H9 (cell line): Measurements from ENCODE around the gene TSC22D1. TPM values are rescaled to one million over a fixed set of nuclear protein-coding genes. Genes with fewer than 3 reads are reported as not detected.

Experiments
- DNase-seq: peaks from one replicate; pipeline ENCODE4 v3.0.0-alpha.2; 2017
- H2AFZ ChIP-seq: one replicate; pipeline ENCODE4 v1.6.1; 2013; ENCODE audit warnings: mild to moderate bottlenecking, low read length, control low read depth, moderate library complexity
- H2AK5ac ChIP-seq: 2 replicates; pipeline ENCODE4 v1.6.1; 2013; ENCODE audit warnings: low read length, control low read depth, mixed read lengths; ENCODE audit not compliant: insufficient read length
- H2BK120ac ChIP-seq: one replicate; pipeline ENCODE4 v1.6.1; 2013; ENCODE audit warnings: low read depth, mild to moderate bottlenecking, low read length, control low read depth, inconsistent platforms; ENCODE audit not compliant: poor library complexity, severe bottlenecking
- H2BK12ac ChIP-seq: 2 replicates; pipeline ENCODE4 v1.6.1; 2013; ENCODE audit warnings: low read length, control low read depth, mixed read lengths, low read depth; ENCODE audit not compliant: insufficient read length
- H2BK15ac ChIP-seq: 2 replicates; pipeline ENCODE4 v1.6.1; 2013; ENCODE audit warnings: low read depth, low read length, control low read depth
- H2BK20ac ChIP-seq: one replicate; pipeline ENCODE4 v1.6.1; 2013; ENCODE audit warnings: low read depth, mild to moderate bottlenecking, low read length, control low read depth, inconsistent platforms; ENCODE audit not compliant: poor library complexity, severe bottlenecking
- H2BK5ac ChIP-seq: 2 replicates; pipeline ENCODE4 v1.6.1; 2013; ENCODE audit warnings: low read length, control low read depth, mixed read lengths; ENCODE audit not compliant: insufficient read length
- H3K14ac ChIP-seq: 2 replicates; pipeline ENCODE4 v1.6.1; 2013; ENCODE audit warnings: low read length, control low read depth; ENCODE audit not compliant: insufficient read depth
- H3K18ac ChIP-seq: 2 replicates; pipeline ENCODE4 v1.6.1; 2013; ENCODE audit warnings: low read depth, mild to moderate bottlenecking, mixed read lengths, low read length, control low read depth; ENCODE audit not compliant: insufficient read length
- H3K23ac ChIP-seq: 2 replicates; pipeline ENCODE4 v1.6.1; 2013; ENCODE audit warnings: low read length, control low read depth, mixed read lengths, low read depth; ENCODE audit not compliant: insufficient read length
- H3K23me2 ChIP-seq: 2 replicates; pipeline ENCODE4 v1.6.1; 2013; ENCODE audit warnings: low read depth, mild to moderate bottlenecking, mixed read lengths, low read length, control low read depth; ENCODE audit not compliant: insufficient read length, poor library complexity, severe bottlenecking
- H3K27ac ChIP-seq: 2 replicates; pipeline ENCODE4 v1.5.1; 2013; ENCODE audit warnings: low read length, control low read depth, mixed read lengths, low read depth; ENCODE audit not compliant: insufficient read length
- H3K27me3 ChIP-seq: 2 replicates; pipeline ENCODE4 v1.6.1; 2013; ENCODE audit warnings: low read length, control low read depth, inconsistent platforms; ENCODE audit not compliant: insufficient read depth
- H3K4ac ChIP-seq: 2 replicates; pipeline ENCODE4 v1.6.1; 2013; ENCODE audit warnings: low read depth, mild to moderate bottlenecking, control low read depth, inconsistent platforms, low read length, moderate library complexity
- H3K4me1 ChIP-seq: 2 replicates; pipeline ENCODE4 v1.6.1; 2013; ENCODE audit warnings: low read length, control low read depth, inconsistent platforms; ENCODE audit not compliant: insufficient read depth
- H3K4me2 ChIP-seq: 2 replicates; pipeline ENCODE4 v1.6.1; 2013; ENCODE audit warnings: low read length, control low read depth, mixed read lengths; ENCODE audit not compliant: insufficient read length, insufficient read depth
- H3K56ac ChIP-seq: 2 replicates; pipeline ENCODE4 v1.6.1; 2013; ENCODE audit warnings: low read depth, mild to moderate bottlenecking, mixed read lengths, low read length, control low read depth; ENCODE audit not compliant: insufficient read length
- H3K79me1 ChIP-seq: 2 replicates; pipeline ENCODE4 v1.6.1; 2013; ENCODE audit warnings: low read depth, mild to moderate bottlenecking, moderate library complexity, low read length, control low read depth, inconsistent platforms; ENCODE audit not compliant: insufficient read depth, poor library complexity, severe bottlenecking
- H3K79me2 ChIP-seq: 2 replicates; pipeline ENCODE4 v1.6.1; 2013; ENCODE audit warnings: low read length, control low read depth, inconsistent platforms; ENCODE audit not compliant: insufficient read depth
- H3K9ac ChIP-seq: 2 replicates; pipeline ENCODE4 v1.6.1; 2013; ENCODE audit warnings: low read length, control low read depth, mixed read lengths; ENCODE audit not compliant: insufficient read length; ENCODE audit errors: extremely low read depth
- H3K9me3 ChIP-seq: one replicate; pipeline ENCODE4 v1.6.1; 2013; ENCODE audit warnings: low read depth, low read length, inconsistent platforms; ENCODE audit not compliant: control insufficient read depth
- H3T11ph ChIP-seq: one replicate; pipeline ENCODE4 v1.6.1; 2013; ENCODE audit warnings: mild to moderate bottlenecking, low read length, control low read depth, inconsistent platforms
- H4K20me1 ChIP-seq: one replicate; pipeline ENCODE4 v1.6.1; 2013; ENCODE audit not compliant: control insufficient read depth, insufficient read length, insufficient read depth
- H4K5ac ChIP-seq: 2 replicates; pipeline ENCODE4 v1.6.1; 2013; ENCODE audit warnings: low read depth, mild to moderate bottlenecking, mixed read lengths, low read length, control low read depth; ENCODE audit not compliant: insufficient read length
- H4K8ac ChIP-seq: replicated peaks from 2 replicates; pipeline ENCODE4 v1.6.1; 2013; ENCODE audit warnings: low read length, control low read depth, mixed read lengths, low read depth; ENCODE audit not compliant: insufficient read length
- H4K91ac ChIP-seq: 2 replicates; pipeline ENCODE4 v1.6.1; 2013; ENCODE audit warnings: low read depth, mild to moderate bottlenecking, moderate library complexity, mixed read lengths, low read length, control low read depth; ENCODE audit not compliant: insufficient read length
- H3K27ac Mint-ChIP-seq, 3 experiments: 2 replicates in 2 of 3; 3 replicates in 1 of 3; pipeline ENCODE4 v1.8.0; 2020 to 2021; ENCODE audit warnings: mixed read lengths in 3 of 3, mild to moderate bottlenecking in 1 of 3, moderate library complexity in 1 of 3
- H3K27me3 Mint-ChIP-seq: 2 replicates; pipeline ENCODE4 v1.8.0; 2021; ENCODE audit warnings: low read depth, mild to moderate bottlenecking, moderate library complexity, mixed read lengths
- H3K36me3 Mint-ChIP-seq, 3 experiments: 2 replicates in 2 of 3; 3 replicates in 1 of 3; pipeline ENCODE4 v1.8.0; 2020 to 2021; ENCODE audit warnings: low read depth in 3 of 3, mixed read lengths in 3 of 3; ENCODE audit not compliant: insufficient read depth in 1 of 3
- H3K4me1 Mint-ChIP-seq, 2 experiments: 2 replicates each; pipeline ENCODE4 v1.8.0; 2020; ENCODE audit warnings: mixed read lengths in 2 of 2
- H3K4me3 Mint-ChIP-seq, 2 experiments: 2 replicates in 1 of 2; 3 replicates in 1 of 2; pipeline ENCODE4 v1.8.0; 2020 to 2021; ENCODE audit warnings: mild to moderate bottlenecking in 2 of 2, mixed read lengths in 2 of 2, moderate library complexity in 1 of 2
- H3K9me3 Mint-ChIP-seq, 2 experiments: 2 replicates in 1 of 2; 3 replicates in 1 of 2; pipeline ENCODE4 v1.8.0; 2020; ENCODE audit warnings: mild to moderate bottlenecking in 2 of 2, mixed read lengths in 2 of 2, moderate library complexity in 1 of 2
- CTCF ChIP-seq: fragments of 200-600 bp; sonication (generic); conservative IDR thresholded peaks from 3 replicates; pipeline ENCODE4 v1.8.0; 2021; ENCODE audit warnings: antibody characterized with exemption, mild to moderate bottlenecking
- WGBS: extraction: QIAGEN DNeasy Blood & Tissue Kit; methylation state at CpG from one replicate; pipeline ENCODE4 v1.1.7; 2013; ENCODE audit warnings: missing lambda C conversion rate, low lambda C conversion rate, mixed read lengths; ENCODE audit not compliant: insufficient read length; ENCODE audit errors: extremely low coverage; 5-methylcytosine and 5-hydroxymethylcytosine counted together
- total RNA-seq: library from RNA; stranded (reverse); gene quantifications from 2 replicates; pipeline ENCODE4 v1.2.1, GENCODE V29; 2021

TSC22D1 gene
- total RNA-seq, 1 experiment from 2014 or later = 76.7 TPM

GRCh38 chr13:44438234-44438579 lies 137.9 kb downstream of the TSC22D1 start:
- Histone ChIP-seq H4K8ac (no peak overlapping the region), H3T11ph (no peak overlapping the region), H4K91ac (no peak overlapping the region), H2BK5ac (no peak overlapping the region), H3K4ac (no peak overlapping the region), H2BK120ac (no peak overlapping the region), H2BK12ac (no peak overlapping the region), H2BK20ac (no peak overlapping the region), H3K27ac (no peak overlapping the region), H3K79me1 (peaks cover 6% of the 10 kb centered on the region), H3K56ac (no peak overlapping the region), H2BK15ac (no peak overlapping the region), H3K23me2 (peaks cover 7% of the 10 kb centered on the region), H3K18ac (no peak overlapping the region), H3K27me3 (no peaks in the 10 kb centered on the region), H4K20me1 (no peaks in the 10 kb centered on the region), H3K79me2 (no peaks in the 10 kb centered on the region), H3K23ac (no peak overlapping the region), H4K5ac (no peak overlapping the region), H3K9ac (no peak overlapping the region), H2AFZ (no peak overlapping the region), H2AK5ac (no peak overlapping the region), H3K9me3 (no peaks in the 10 kb centered on the region), H3K4me1 (no peaks in the 10 kb centered on the region), H3K4me2 (no peak overlapping the region), H3K14ac (no peak overlapping the region)
- Mint-ChIP-seq H3K9me3 (no peaks in the 10 kb centered on the region), H3K27me3 (no peaks in the 10 kb centered on the region; the same call in 1 of the 2 replicates), H3K4me1 (peaks cover 28 to 29% of the 10 kb centered on the region in 2 experiments), H3K27ac (no peak overlapping the region; a peak in 1 of 7 replicates), H3K36me3 (peaks cover 19 to 28% (median 21%) of the 10 kb centered on the region in 3 experiments; a peak in 6 of 7 replicates), H3K4me3 (no peak overlapping the region)
- no peak for TF ChIP-seq CTCF
- no peak for DNase-seq
- no CpG with 5 or more reads among the region's 3 CpGs for WGBS
